ENCODE results near the gene FOXC1.

DNA sequence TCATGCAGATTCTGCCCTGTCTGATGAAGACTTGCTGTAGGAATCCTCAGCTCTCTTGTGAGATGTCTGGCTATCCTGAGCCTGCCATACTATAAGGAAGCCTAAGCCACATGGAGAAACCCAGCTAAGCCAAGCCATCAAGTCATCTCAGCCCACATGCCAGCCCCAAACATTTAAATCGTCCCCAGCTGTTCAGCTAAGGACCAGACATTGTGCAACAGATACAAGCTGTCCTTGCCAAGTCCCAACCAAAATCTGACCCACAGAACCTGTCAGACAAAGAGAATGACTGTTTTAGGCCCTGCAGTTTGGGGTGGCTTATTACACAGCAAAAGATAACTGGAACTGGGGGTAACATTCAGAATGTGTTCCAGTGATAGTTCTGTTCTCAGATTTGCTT lies 36.8 kb upstream of the FOXC1 start:
- TF ChIP-seq CTCF (IDR thresholded peaks at IDR 0.05): no peak
- no peak for TF ChIP-seq ZFX (IDR thresholded peaks at IDR 0.05; ENCODE audit: borderline replicate concordance)
